Measurements from ENCODE around the gene EFL1. TPM values are rescaled to one million over a fixed set of nuclear protein-coding genes. Genes with fewer than 3 reads are reported as not detected.
A peak's percentile ranks its signal among the peaks of the same experiment; 100 is the strongest.

Gene EFL1
- total and polyA plus RNA-seq, 8 donors: 2.3 to 9.7 (median 7.3) TPM

GRCh38 chr15:82127581-82127980, 135.0 kb downstream of the EFL1 start:
- ATAC-seq: no peak
- Histone ChIP-seq H3K27me3 (no peaks in the 10 kb centered on the region), H3K9me3 (no peaks in the 10 kb centered on the region), H3K4me3 (no peak overlapping the region), H3K27ac (no peak overlapping the region), H3K36me3 (peaks cover 0 to 7% (median 0%) of the 10 kb centered on the region in 3 donors), H3K4me1 (no peaks in the 10 kb centered on the region)
- FAIRE-seq: no peak
- DNase-seq: no peak
- TF ChIP-seq, protein P1, sequence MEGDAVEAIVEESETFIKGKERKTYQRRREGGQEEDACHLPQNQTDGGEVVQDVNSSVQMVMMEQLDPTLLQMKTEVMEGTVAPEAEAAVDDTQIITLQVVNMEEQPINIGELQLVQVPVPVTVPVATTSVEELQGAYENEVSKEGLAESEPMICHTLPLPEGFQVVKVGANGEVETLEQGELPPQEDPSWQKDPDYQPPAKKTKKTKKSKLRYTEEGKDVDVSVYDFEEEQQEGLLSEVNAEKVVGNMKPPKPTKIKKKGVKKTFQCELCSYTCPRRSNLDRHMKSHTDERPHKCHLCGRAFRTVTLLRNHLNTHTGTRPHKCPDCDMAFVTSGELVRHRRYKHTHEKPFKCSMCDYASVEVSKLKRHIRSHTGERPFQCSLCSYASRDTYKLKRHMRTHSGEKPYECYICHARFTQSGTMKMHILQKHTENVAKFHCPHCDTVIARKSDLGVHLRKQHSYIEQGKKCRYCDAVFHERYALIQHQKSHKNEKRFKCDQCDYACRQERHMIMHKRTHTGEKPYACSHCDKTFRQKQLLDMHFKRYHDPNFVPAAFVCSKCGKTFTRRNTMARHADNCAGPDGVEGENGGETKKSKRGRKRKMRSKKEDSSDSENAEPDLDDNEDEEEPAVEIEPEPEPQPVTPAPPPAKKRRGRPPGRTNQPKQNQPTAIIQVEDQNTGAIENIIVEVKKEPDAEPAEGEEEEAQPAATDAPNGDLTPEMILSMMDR (IDR thresholded peaks at IDR 0.05): no peak
- intact Hi-C loops (cut with DNase I): no loop called here

GRCh38 chr15:82126346-82126745, 136.2 kb downstream of the EFL1 start:
- intact Hi-C loops (cut with DNase I): no loop called here
- H3K27me3 ChIP-seq: no peaks in the 10 kb centered on the region
- peaks cover 0 to 7% (median 0%) of the 10 kb centered on the region in 3 donors for H3K36me3 ChIP-seq
- no peak overlapping the region for H3K4me3 ChIP-seq
- TF ChIP-seq, protein P1 (IDR thresholded peaks at IDR 0.05): no peak
- FAIRE-seq (no peak), DNase-seq (no peak), ATAC-seq (no peak)
- H3K27ac ChIP-seq: no peak overlapping the region
- no peaks in the 10 kb centered on the region for H3K9me3 ChIP-seq
- WGBS, 2 donors: 97 to 98% methylated on average over 3 of the region's 3 CpGs
- H3K4me1 ChIP-seq: no peaks in the 10 kb centered on the region

- no peak for FAIRE-seq
- DNase-seq: no peak
- 88 to 89% methylated on average over 9 of the region's 9 CpGs for WGBS, 2 donors
- H3K4me3 ChIP-seq: no peak overlapping the region
- H3K4me1 ChIP-seq: no peaks in the 10 kb centered on the region
- no peak overlapping the region for H3K27ac ChIP-seq
- no peaks in the 10 kb centered on the region for H3K9me3 ChIP-seq
- no peak for ATAC-seq
- TF ChIP-seq, protein P1 (IDR thresholded peaks at IDR 0.05): no peak
- intact Hi-C loops (cut with DNase I): no loop called here
- H3K36me3 ChIP-seq: no peaks in the 10 kb centered on the region
- H3K27me3 ChIP-seq: no peaks in the 10 kb centered on the region
These were observed 137.9 kb downstream of the EFL1 start for GRCh38 chr15:82124331-82125263.

- DNase-seq: no peak
- intact Hi-C loops (cut with DNase I): no loop called here
- H3K36me3 ChIP-seq: no peaks in the 10 kb centered on the region
- no peak overlapping the region for H3K27ac ChIP-seq
- 94% methylated on average over 4 of the region's 4 CpGs for WGBS, 2 donors
- no peaks in the 10 kb centered on the region for H3K4me1 ChIP-seq
- H3K9me3 ChIP-seq: no peaks in the 10 kb centered on the region
- TF ChIP-seq, protein P1 (IDR thresholded peaks at IDR 0.05): no peak
- H3K4me3 ChIP-seq: no peak overlapping the region
- no peak for FAIRE-seq
- ATAC-seq: peak in 2 of 4 donors; percentile 18 to 45
- H3K27me3 ChIP-seq: no peaks in the 10 kb centered on the region
These were observed 139.7 kb downstream of the EFL1 start for GRCh38 chr15:82122746-82123400.
